GM18873 (cell line): ENCODE results near the gene CFAP251.

ENCODE experiments used
- ATAC-seq: cut with Tn5 transposase; IDR thresholded peaks from one replicate; pipeline ENCODE4 v1.9.1; 2021; ENCODE audit warnings: mild to moderate bottlenecking, moderate library complexity, moderate number of reproducible peaks; ENCODE audit not compliant: unreplicated experiment, low FRiP score

CFAP251 gene

DNA sequence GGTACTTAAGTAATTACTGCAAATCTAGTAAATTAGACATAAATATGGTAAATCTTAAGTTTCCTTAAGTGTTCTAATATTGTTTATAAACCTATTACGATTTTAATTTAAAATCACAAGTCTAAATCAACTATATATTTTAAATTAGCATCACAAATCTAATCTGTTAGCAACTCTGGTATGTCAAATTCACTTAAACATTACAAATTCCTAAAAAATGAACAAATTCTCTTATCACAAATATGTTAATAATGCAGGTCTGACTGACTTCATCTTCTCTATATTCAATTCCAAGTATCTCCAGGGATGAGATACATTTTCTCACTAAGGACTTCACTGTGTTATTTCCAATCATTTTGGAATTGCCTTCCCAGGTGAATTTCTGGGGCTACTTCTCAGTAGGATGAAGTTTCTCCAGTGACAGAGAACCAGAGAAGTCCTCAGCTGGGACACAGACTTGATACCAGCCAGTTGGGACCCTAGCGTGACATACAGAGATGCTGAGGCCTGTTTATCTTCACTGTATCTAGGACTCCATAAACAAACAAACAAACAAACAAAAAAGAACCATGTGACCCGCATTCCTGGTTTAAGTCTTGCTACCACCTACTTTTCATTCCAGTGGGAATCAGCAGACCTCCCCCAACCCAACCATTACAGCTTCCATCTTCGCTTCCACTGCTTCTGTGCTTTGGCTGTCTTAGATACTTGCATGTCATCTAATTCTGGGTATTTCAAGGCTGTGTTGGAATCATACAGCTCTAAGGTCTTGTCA, 21.8 kb downstream of the CFAP251 start:
- no peak for ATAC-seq

GRCh38 chr12:121942145-121942718, 23.8 kb downstream of the CFAP251 start:
- no peak for ATAC-seq

- ATAC-seq: no peak
Measured at GRCh38 chr12:121943926-121944325, 25.5 kb downstream of the CFAP251 start.

GRCh38 chr12:121946313-121947025, 28.1 kb downstream of the CFAP251 start:
- no peak for ATAC-seq

GRCh38 chr12:121947981-121948380, 29.6 kb downstream of the CFAP251 start:
- ATAC-seq: no peak

DNA sequence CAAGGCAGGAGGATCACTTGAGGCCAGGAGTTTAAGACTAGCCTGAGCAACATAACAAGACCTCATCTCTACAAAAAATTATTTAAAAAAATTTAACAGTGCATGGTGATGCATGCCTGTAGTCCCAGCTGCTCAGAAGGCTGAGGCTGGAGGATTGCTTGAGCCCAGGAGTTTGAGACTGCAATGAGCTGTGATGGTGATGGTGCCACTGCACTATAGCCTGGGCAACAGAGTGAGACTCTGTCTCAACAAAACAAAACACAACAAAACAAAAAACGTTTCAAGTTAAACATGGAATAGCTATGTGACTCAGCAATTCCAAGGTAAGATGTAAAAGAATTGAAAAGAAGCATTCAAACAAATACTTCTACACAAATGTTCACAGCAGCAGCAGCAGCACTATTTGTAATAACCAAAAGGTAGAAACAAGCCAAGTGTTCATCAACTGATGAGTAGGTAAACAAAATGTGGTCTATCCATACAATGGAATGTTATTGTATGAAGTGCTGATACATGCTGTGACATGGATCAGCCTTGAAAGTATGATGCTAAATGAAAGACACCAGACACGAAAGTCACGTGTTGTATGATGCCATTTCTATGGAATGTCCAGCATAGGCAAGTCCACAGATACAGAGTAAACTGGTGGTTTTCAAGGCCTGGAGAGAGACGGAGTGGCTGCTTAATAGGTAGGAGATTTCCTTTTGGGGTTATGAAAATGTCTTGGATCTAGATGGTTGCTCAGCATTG, 31.4 kb downstream of the CFAP251 start:
- no peak for ATAC-seq

GRCh38 chr12:121953117-121953692, 34.8 kb downstream of the CFAP251 start:
- no peak for ATAC-seq

DNA sequence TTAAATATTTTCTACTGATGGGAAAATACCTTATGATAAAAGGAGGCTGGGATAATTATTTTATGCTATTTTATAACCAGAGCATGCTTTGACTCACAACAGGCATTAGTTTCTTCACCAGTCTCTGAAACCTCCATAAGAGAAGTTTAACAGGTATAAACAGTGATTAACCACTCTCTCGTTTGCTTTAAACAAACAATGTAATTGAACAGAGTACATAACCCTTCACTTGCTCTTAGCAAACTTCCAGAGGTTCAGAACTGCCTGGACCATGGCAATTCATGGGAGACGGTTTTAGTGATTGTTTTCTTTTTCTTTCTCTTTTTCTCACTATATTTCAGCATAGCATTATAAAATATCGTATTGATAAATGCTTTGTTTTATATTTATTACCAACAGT, 35.3 kb downstream of the CFAP251 start:
- ATAC-seq: no peak

DNA sequence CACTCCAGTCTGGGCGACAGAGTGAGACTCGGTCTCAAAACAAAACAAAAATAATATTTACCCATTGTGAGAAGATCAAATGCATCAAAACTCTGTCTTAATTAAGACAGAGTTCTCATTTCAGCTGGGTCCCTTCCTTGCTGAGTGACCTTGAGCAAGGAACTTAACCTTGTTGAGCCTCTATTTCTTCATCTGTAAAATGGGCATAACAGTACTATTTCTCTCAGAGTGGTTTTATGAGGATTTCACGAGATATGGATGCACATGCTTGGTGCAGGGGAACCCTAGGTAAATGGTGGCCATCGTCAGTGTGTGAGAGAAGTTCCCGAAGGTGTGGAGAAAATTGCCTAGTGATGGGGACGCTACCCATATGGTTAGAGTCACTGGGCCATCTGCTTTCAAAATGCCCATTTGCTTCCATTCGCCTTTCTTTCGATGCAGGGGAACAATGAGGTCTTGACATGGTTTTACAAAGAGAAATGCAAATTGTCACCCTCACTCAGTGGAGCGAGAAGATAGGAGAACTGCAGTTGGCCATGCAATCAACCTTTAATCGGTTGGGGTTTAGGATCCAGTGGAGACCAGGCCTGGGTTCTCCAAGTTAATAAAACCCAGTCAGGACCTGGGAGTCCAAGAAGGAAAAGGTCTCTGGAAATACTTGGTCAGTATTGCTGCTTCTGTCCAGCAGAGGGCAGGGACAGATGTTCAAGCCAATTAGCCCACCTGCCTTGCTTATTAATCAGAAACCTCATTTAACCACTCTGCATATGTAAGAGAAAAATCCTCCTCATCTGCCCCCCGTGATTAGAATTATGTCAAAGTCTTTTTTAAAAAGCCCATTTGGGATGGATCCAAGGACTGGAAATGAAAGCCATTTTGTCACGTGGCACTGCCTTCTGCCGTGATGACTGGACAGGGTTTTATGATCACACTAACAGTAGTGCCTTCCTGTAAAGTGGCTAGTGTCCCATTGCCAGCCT, 37.2 kb downstream of the CFAP251 start:
- ATAC-seq: no peak

DNA sequence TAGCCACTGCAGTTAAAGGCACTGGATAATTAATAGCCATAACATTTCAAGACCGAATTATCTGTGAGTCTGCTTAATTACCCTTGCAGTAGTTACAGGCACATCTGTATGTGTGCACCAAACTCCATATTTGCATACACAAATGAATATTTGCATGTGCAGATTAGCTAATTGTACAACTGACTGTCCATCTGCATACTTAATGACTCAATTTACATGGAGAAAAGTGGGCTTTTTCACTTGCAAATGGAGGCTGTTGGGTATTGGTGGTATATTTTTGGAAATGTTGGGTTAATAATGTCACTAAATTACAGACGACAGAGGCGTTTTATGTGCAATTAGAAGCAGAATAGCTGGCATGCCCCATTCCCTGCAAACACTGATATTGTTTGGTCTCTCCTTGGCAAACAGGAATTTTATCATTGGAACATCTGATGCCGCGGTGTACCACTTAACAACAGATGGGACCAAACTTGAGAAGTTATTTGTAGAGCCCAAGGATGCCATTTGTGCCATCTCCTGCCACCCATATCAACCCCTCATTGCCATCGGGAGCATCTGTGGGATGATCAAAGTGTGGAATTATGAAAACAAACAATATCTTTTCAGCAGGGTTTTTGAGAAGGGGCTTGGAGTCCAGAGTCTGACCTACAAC, 39.6 kb downstream of the CFAP251 start:
- no peak for ATAC-seq

GRCh38 chr12:121958541-121959240, 40.3 kb downstream of the CFAP251 start:
- no peak for ATAC-seq

GRCh38 chr12:121960541-121960940, 42.1 kb downstream of the CFAP251 start:
- ATAC-seq: no peak

DNA sequence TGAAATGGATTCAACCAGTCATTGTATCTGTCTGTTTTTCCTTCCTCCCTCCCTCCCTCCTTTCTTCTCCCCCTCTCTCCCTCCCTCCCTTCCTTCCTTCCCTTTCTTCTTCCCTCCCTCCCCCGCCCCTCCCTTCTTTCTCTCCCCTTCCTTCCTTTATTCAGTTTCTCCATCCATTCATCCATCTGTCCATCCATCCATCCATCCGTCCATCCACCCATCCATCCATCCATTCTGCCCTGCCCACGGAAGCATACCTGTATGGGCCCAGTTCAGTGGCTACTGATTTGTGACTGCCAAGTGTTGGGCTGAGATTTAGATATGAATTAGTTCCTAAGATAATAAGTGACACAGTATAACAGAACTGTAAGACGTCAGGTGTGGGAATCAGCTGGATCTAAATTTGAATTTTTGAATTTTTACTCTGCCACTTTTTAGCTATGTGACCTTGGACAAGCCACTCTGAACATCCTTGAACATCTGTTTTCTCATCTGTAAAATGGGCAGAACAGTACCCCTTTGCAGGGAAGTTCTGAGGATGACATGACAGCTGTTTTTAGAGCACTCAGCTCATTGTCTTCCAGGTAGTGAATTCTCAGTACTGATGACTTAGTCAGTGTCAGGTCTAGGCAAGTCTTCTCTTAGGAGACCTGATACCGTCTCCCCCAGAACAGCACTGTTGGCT, 42.9 kb downstream of the CFAP251 start:
- ATAC-seq: no peak

DNA sequence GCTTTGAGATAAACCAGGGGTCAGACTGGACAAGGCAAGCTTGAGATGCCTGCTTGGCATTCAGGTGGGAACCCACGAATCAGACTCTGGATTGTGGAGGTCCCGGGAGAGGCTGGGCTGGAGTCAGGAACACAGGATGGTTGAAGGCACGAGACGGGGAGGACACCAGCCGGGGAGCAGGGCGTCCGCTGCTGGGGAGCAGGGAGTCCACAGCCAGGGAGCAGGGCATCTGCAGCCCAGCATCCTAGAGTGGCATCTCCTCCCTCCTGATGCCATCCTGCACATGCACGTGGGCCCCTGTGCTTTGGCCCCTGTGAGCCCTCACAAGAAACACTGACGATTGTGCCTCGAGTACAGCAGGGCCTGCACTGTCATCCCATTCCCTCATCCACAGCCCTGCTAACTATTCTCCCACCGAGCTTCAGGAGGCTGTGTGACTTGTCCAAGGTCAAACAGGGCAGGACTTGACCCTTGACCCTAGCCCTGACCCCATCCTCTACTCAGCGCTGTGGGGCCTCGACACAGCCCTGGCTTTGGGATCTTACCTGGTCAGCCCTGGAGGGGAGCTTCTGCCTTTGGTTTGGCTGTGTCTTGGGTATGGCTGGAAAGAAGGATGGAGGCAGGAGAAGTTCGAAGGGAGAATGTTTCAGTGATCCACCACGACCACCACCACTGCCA, 45.1 kb downstream of the CFAP251 start:
- ATAC-seq: no peak

GRCh38 chr12:121964813-121965643, 46.6 kb downstream of the CFAP251 start:
- no peak for ATAC-seq

- ATAC-seq: no peak
Measured at GRCh38 chr12:121966959-121967358, 48.6 kb downstream of the CFAP251 start.
